HG03039 (cell line): ENCODE data around the gene CAMK2G.
A peak's percentile ranks its signal among the peaks of the same experiment; 100 is the strongest.
"Not testable (repeated sequence)": the region's sequence is repeated elsewhere in the genome, so short reads cannot be mapped to it uniquely, and the experiment has no call there.

ENCODE experiments used
- ATAC-seq: cut with Tn5 transposase; IDR thresholded peaks from one replicate; pipeline ENCODE4 v1.9.1; 2021; ENCODE audit warnings: mild to moderate bottlenecking, moderate library complexity; ENCODE audit not compliant: unreplicated experiment

The CAMK2G gene

GRCh38 chr10:73874267-73875138, at the start of gene CAMK2G:
TSS of gene CAMK2G (minus strand) at chr10:73874555. CDS start at chr10:73874461, 94 bp downstream.
- peak; percentile 60 for ATAC-seq

- no peak for ATAC-seq
Observed at GRCh38 chr10:73922864-73923133, 48.4 kb upstream of the CAMK2G start.

GRCh38 chr10:73922007-73922863, 47.9 kb upstream of the CAMK2G start:
- no peak for ATAC-seq

- ATAC-seq = no peak
Observed at GRCh38 chr10:73920089-73920488, 45.7 kb upstream of the CAMK2G start.

GRCh38 chr10:73919481-73919880, 45.1 kb upstream of the CAMK2G start:
- ATAC-seq = not testable (repeated sequence)

- no peak for ATAC-seq
Observed at GRCh38 chr10:73917566-73918305, 43.4 kb upstream of the CAMK2G start.

GRCh38 chr10:73916761-73917470, 42.6 kb upstream of the CAMK2G start:
- ATAC-seq = no peak

- ATAC-seq = no peak
Observed at GRCh38 chr10:73915206-73915851, 41.0 kb upstream of the CAMK2G start.

DNA sequence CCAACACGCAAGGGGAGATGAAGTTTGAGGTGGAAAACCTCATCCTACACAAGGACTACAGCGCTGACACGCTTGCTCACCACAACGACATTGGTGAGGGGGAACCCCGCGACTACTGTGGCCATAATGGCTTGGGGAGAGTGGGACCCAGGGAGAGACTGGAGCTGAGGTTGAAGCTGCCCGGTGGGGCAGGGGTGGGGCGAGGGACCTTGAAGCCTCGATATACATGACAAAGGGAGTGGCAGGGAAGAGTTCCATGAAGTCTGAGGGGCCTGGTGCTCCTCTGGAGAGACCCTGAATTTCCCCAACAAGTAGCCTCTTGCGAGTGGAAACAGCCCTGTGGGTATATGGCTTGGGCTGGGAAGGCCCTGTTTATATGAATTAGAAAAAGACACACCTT, 39.7 kb upstream of the CAMK2G start:
- ATAC-seq = no peak

GRCh38 chr10:73911553-73912004, 37.2 kb upstream of the CAMK2G start:
- ATAC-seq = no peak

GRCh38 chr10:73910764-73911552, 36.6 kb upstream of the CAMK2G start, which contains the start of gene PLAU:
TSS of gene PLAU (plus strand) at chr10:73911132. CDS start at chr10:73911556, 424 bp downstream.
- ATAC-seq = no peak

GRCh38 chr10:73910401-73910763, 36.0 kb upstream of the CAMK2G start:
- no peak for ATAC-seq

DNA sequence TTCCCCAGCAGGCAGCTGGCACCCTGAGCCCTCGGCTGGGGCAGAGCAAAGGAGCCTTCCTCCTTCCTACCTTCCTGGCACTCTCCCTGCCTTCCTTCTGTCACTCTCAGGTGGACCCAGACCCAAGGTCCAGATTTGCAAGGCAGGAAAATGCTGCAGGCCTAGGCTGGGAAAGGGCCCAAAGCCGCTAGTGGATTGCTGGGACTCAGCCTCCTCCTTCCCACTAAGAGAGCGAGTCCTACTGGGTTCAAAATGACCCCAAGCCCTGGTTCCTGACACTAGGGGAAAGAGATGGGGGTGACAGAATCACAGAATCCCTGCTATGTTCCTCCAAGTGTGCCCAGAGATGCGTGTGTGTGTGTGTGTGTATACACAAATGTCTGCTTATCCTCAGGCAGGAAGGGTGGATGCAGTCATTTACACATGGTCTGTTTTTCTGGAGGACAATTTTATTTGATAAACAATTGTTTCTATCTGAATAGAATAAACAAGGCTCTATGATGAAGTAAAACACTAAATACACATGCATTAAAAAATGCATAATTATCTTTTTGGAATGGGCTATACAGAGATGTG, 35.3 kb upstream of the CAMK2G start:
- ATAC-seq = no peak

- no peak for ATAC-seq
Observed at GRCh38 chr10:73908853-73909539, 34.6 kb upstream of the CAMK2G start.

- no peak for ATAC-seq
Observed at GRCh38 chr10:73907841-73908517, 33.6 kb upstream of the CAMK2G start.

DNA sequence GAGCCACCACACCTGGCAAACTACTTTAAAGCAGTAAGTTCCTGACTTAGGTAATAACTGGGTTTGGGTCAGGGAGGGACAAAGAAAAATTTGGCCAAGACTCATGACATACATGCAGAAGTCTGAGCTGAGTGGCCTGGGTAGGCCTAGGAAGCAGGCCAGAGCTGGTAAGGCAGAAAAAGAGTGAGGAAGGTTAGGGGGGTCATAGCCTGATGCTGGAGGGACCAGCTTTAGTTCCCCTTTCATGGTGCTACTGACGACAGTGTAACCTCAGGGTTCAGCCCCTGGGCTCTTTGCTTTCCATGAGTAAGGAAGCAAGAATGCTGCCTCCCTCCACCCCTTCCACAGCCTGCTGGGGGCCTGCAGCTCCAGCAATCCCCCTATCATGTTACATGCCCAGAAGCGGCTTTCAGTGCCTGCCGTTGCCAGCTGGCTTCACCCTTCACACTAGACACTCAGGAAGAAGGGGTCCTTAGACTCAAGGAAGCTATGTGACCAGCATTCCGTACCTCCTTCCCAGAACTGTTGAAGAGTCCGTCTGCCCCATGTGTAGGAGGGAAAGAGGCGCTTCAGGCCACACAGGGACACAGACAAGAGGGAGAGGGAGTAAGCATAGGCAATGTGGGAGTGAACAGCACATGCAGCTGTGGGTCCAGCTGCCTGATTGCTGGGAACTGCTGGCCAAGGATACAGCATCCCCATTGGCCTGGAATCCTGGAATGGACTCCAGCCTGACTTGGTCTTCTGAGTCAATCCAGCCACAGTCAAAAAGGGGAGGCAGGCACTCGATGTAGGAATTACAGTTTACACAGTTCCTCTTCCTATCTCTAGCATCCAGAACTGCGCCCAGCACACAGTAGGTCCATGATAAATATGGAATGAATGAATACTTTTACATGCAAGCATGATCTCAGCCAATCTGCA, 32.4 kb upstream of the CAMK2G start:
- no peak for ATAC-seq
